Astrocyte of the spinal cord (primary cell): ENCODE measurements around the gene AGPAT1.
A peak's percentile ranks its signal among the peaks of the same experiment; 100 is the strongest.
"Not testable (repeated sequence)": the region's sequence is repeated elsewhere in the genome, so short reads cannot be mapped to it uniquely, and the experiment has no call there.

Source experiments
- DNase-seq: peaks from one replicate; pipeline ENCODE4 v3.0.0; 2011; ENCODE audit warnings: low read depth, low spot score
- H3K4me3 ChIP-seq: 2 replicates; pipeline ENCODE4 v1.5.1; 2011; ENCODE audit warnings: low read depth, mild to moderate bottlenecking, low read length, moderate library complexity
- in situ Hi-C: cut with HindIII; loops from 2 replicates; pipeline ENCODE4 v1.10.0; 2017; ENCODE audit warnings: low sequenced_read_pairs
- TF ChIP-seq, protein P1 (sequence below): IDR thresholded peaks from 2 replicates; pipeline ENCODE4 v1.5.1; 2012; ENCODE audit warnings: low read depth, mild to moderate bottlenecking, low read length, inconsistent platforms

AGPAT1 gene

DNA sequence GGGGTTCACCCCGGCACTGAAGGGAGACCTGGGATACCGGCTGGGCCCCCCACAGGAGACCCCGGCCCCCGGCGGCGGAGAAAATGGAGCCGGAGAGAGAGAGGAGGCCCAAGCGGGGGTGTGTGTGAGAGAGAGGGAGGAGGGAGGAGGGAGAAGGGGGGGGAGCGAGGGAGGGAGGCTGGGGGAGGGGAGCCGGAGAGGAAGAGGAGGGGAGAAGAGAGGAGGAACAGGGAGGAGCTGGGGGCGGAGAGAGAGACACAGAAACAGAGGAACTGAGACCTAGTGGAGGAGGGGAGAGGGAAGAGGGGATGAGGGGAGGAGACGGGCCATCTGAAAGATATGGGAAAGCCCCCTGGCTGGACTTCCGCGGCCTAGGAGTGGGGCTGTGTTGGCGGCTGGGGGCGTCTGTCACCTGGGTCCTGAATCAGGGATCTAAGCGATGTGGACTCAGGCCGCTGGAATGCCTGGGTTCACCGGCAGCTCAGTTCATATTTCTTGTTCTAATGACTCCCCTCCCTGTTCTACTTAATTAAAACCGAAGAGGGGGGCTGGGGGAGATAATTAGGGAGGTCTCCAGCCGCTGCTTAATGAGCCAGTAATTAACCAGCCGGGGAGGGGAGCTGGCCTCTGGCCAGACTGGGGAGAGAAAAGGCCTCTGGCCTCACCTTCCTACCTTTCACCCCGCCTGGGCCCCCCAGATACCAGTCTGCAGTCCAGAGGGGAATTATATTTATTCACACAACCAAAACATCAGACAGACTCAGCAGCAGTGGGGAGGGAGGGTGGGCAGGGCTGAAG is 14.4 kb upstream of the AGPAT1 start, which contains the start of gene PBX2:
Gene PBX2, minus strand, starts transcription at position 149 of the 798 bp plus-strand sequence. CDS start 287 bp downstream, outside the sequence.
- DNase-seq = peak; percentile 93
- in situ Hi-C loops = no loop called here
- TF ChIP-seq, protein P1, sequence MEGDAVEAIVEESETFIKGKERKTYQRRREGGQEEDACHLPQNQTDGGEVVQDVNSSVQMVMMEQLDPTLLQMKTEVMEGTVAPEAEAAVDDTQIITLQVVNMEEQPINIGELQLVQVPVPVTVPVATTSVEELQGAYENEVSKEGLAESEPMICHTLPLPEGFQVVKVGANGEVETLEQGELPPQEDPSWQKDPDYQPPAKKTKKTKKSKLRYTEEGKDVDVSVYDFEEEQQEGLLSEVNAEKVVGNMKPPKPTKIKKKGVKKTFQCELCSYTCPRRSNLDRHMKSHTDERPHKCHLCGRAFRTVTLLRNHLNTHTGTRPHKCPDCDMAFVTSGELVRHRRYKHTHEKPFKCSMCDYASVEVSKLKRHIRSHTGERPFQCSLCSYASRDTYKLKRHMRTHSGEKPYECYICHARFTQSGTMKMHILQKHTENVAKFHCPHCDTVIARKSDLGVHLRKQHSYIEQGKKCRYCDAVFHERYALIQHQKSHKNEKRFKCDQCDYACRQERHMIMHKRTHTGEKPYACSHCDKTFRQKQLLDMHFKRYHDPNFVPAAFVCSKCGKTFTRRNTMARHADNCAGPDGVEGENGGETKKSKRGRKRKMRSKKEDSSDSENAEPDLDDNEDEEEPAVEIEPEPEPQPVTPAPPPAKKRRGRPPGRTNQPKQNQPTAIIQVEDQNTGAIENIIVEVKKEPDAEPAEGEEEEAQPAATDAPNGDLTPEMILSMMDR = no peak
- H3K4me3 ChIP-seq = peak within 1 kb of the TSS; percentile 76

DNA sequence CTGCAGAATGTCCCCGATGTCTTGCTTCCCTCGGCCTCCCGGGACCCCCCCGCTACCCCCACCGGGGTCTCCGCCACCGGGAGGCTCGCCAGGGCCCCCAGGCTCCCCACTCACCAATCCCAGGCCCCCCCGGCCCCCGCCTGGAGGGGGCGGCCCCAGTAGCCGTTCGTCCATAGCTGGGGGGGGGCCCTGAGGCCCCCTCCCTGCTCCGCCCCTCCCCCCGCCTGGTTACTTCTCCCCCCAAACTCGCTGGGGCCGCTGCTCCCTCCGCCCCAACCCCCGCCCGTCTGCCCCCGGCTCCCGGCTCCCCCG is 13.8 kb upstream of the AGPAT1 start:
- TF ChIP-seq, protein P1 = no peak
- H3K4me3 ChIP-seq = peak overlapping the region; percentile 76
- DNase-seq = no peak
- in situ Hi-C loops = no loop called here

DNA sequence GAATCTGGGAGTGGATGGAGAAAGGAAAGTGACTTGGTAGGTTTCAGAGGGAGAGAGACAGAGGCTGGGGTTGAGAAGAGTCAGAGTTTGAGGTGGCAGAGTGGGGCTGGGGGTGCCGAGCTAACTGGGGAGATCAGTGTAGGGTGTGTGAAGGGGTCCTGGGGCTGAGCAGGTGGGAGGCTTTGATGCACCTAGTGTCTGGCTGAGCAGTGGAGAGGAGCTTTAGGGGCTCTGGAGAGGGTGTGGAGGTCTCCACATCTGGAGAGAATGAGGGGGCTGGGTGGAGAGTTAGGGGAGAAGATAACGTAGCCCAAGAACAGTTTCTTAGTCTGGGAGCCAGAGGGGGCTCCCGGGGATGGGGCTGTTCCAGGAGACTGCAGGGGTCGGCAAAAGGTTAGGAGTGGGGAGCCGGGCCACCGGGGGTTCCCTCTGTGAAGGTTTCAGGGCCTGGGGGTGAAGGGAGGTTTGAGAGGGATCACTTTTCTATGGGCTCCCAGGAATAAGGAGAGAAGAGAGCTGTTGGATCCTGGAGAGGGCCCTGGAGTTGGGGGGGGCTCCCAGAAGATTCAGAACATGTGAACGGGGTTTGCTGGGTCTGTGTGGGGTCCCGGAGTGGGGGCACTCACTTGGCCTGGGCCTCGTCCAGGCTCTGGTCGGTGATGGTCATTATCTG is 13.3 kb upstream of the AGPAT1 start:
- in situ Hi-C loops = no loop called here
- H3K4me3 ChIP-seq = peak overlapping the region; percentile 76
- no peak for DNase-seq
- TF ChIP-seq, protein P1 = no peak

DNA sequence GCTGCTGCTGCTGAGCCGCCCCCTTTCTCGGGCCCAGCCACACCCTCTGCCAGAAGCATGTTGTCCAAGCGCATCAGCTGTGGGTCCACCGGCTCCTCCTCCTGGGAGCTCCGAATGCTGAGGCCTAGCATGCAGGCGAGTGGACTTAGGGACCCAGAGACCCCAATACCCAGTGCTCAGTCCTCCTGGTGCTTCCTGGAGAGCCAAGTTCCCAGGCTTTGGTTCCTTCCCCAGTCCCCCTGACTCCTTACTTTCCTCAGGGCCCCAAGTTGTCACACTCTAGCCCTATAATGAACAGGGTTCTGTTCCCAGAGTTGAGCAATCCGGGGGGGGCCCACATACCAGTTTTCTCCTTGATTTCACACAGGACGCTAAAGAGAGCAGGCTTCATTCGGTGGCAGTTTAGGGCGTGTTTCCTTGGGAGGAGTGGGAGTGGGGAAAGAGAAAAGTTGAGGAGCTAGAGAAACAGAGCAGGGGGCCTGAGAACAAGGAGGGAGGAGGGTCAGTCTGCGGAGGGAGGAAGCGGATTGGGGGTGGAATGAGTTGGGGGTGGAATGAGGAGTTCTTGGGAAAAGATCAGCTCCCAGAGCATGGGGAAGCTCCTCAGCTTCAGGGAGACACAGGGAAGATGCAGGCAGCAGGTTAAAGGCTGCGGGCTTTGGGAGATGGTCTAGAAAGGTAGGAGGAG is 12.6 kb upstream of the AGPAT1 start:
- no peak for DNase-seq
- TF ChIP-seq, protein P1 = no peak
- H3K4me3 ChIP-seq = peak overlapping the region; percentile 76
- in situ Hi-C loops = no loop called here

DNA sequence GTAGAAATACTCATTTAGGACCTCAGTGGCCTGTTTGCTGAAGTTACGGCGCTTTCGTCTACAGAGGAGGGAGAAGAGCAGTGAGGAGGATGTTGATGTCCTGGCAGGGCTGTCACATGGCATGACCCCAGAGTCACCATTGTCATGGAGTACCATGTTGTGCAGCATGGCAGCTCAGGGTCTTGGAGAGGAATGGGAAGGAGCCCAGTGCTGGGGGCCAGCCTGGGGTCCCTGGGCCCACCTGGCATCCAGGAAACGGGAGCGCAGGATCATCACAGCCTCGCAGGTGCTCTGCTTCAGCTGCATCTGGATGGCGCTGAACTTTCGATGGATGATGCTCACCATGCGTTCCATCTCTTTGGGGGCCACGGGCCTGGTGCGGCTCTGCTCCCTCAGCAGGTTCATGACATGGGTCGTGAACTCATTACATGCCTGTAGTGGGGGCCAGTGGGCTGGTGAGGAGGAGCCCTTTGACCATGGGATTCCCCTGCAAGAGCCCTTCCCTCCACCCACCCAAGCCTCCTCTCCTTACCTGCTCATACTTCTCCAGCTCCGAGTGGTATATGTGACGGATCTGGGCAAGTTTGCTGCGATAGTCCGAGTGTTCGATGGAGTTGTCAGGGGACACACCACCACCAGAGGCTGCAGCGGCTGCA is 12.0 kb upstream of the AGPAT1 start:
- DNase-seq, H3K4me3 ChIP-seq, in situ Hi-C loops: not testable (repeated sequence)

DNA sequence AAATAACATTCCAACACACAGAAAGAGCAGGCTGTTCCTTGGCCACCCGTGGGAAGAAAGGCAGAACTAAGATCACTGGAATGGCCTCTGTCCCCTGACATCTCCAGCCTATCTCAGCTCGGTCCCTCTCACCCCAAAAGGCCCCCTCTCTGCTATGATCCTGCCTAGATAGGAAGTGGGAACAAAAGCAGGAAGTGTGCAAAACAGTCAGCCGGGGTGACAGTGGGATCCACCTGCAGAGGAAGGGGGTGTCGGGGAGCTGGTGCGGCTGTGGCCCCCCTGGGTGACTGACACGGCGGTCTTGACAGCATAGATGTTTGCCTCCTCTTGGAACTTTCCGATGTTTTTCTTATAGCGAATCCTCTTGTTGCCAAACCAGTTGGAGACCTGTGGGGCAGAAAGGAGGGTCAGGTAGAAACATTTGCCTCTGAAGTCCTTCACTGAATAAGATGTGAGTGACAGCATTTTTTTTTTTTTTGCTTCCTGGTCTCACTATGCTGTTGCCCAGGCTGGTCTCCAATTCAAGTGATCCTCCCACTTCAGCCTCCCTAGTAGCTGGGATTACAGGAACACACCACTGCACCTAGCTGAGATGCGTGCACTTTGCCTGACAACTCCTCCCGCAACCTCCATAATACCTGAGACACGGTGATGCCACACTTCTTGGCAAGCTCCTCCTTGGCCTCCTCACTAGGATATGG is 11.3 kb upstream of the AGPAT1 start:
- TF ChIP-seq, protein P1 = no peak
- no peak for DNase-seq
- no peak overlapping the region for H3K4me3 ChIP-seq
- in situ Hi-C loops = no loop called here

DNA sequence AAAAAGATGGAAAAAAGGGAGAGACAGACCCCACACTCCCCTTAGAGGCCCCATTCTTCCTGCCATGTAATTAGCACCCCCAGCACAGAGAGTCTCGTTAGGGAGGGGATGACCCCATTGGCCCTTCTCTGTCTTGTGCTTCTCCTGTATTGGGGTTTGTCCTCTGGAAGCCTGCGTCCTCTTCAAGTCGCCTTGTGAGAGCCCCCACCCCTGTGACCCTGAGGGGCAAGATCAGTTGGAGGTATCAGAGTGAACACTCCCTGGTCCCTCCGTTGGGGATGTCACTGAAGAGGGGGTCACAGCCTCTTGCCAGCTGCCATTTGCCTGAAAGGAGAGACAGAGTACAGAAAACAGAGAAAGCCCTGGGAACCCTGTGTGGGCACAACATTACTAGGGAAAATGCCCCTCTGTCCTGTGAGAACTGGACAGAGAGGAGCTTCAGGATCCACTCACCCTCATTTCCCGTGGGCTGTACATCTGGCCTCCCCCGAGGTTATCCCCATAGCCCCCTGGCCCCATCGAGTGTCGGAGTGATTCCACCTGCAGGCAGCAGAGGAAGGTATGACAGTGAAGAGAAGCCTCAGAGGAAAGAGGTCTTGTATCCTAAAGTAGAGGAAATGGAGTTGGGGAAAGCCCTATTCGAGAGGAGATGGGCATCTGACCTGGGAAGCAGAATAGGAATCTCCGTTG is 10.4 kb upstream of the AGPAT1 start:
- in situ Hi-C loops, DNase-seq, H3K4me3 ChIP-seq: not testable (repeated sequence)

DNA sequence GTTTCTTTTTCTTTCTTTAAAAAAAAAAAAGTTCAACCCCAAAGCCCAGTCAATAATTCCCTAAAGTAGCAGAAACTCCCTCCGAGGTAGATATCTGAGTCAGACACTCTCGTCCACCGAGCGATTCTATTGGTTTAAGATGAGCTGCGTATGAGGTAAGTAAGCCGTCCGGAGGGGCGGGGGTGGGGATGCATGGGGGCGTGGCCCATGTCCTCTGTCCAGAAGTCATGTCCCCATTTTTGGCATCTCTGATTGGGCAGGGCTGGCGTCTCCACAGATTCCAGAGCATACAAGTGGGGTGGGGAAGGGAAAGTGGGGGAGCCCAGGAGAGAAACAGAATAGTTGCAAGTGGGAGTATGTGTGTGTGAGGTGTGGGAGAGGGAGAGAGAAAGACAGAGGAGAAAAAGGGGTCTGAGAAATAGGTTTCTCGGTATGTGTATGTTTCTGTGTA is 9.8 kb upstream of the AGPAT1 start:
- in situ Hi-C loops, H3K4me3 ChIP-seq: not testable (repeated sequence)
- peak; percentile 85 for DNase-seq
